ENCODE results near the gene SLC37A4. TPM values are rescaled to one million over a fixed set of nuclear protein-coding genes. Genes with fewer than 3 reads are reported as not detected.

The SLC37A4 gene
- polyA plus RNA-seq, 1 of the 3 experiments (the other 2 are of a cell fraction), result 21.8 TPM

DNA sequence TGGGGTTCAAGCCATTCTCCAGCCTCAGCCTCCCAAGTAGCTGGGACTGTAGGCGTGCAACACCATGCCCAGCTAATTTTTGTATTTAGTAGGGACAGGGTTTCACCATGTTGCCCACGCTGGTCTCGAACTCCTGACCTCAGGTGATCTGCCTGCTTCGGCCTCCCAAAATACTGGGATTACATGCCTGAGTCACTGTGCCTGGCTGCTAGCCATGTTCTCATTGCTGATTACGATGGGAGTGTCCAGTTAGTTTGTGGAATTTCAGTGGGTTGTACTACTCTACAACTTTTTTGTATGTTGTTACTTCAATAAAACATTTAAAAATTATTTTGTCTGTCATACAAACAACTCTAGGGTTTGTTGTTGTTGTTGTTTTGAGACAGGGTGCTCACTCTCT is 32.1 kb upstream of the SLC37A4 start:
- TF ChIP-seq, protein P1, sequence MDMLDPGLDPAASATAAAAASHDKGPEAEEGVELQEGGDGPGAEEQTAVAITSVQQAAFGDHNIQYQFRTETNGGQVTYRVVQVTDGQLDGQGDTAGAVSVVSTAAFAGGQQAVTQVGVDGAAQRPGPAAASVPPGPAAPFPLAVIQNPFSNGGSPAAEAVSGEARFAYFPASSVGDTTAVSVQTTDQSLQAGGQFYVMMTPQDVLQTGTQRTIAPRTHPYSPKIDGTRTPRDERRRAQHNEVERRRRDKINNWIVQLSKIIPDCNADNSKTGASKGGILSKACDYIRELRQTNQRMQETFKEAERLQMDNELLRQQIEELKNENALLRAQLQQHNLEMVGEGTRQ (IDR thresholded peaks at IDR 0.05; ENCODE audit: borderline replicate concordance, low read depth, low read length), result no peak
- TF ChIP-seq GATA2 (CRISPR knock-in tag; IDR thresholded peaks at IDR 0.05) (no peak), FOXM1 (IDR thresholded peaks at IDR 0.05; ENCODE audit: low read depth) (no peak), EZH2phosphoT487 (IDR thresholded peaks at IDR 0.05; ENCODE audit: borderline replicate concordance, low read depth) (no peak), RXRA (IDR thresholded peaks at IDR 0.05; ENCODE audit: borderline replicate concordance, low read depth) (no peak), SMC3 (IDR thresholded peaks at IDR 0.05; ENCODE audit: low read depth, low read length) (no peak), SIN3A (IDR thresholded peaks at IDR 0.05; ENCODE audit: borderline replicate concordance, low read depth, low read length) (no peak), RFX5 (IDR thresholded peaks at IDR 0.05; ENCODE audit: low read length) (no peak), RCOR1 (IDR thresholded peaks at IDR 0.05; ENCODE audit: low read length) (no peak), JUND (IDR thresholded peaks at IDR 0.05) (no peak), FOSL2 (IDR thresholded peaks at IDR 0.05; ENCODE audit: borderline replicate concordance, low read depth) (no peak), EP300 (IDR thresholded peaks at IDR 0.05; ENCODE audit: borderline replicate concordance in 1 of 2, low read depth in 1 of 2, low read length in 1 of 2) (no peak)
- TF ChIP-seq, protein P2, sequence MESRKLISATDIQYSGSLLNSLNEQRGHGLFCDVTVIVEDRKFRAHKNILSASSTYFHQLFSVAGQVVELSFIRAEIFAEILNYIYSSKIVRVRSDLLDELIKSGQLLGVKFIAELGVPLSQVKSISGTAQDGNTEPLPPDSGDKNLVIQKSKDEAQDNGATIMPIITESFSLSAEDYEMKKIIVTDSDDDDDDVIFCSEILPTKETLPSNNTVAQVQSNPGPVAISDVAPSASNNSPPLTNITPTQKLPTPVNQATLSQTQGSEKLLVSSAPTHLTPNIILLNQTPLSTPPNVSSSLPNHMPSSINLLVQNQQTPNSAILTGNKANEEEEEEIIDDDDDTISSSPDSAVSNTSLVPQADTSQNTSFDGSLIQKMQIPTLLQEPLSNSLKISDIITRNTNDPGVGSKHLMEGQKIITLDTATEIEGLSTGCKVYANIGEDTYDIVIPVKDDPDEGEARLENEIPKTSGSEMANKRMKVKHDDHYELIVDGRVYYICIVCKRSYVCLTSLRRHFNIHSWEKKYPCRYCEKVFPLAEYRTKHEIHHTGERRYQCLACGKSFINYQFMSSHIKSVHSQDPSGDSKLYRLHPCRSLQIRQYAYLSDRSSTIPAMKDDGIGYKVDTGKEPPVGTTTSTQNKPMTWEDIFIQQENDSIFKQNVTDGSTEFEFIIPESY (IDR thresholded peaks at IDR 0.05; ENCODE audit: borderline replicate concordance, low read depth), result no peak
- TF ChIP-seq, protein P3, sequence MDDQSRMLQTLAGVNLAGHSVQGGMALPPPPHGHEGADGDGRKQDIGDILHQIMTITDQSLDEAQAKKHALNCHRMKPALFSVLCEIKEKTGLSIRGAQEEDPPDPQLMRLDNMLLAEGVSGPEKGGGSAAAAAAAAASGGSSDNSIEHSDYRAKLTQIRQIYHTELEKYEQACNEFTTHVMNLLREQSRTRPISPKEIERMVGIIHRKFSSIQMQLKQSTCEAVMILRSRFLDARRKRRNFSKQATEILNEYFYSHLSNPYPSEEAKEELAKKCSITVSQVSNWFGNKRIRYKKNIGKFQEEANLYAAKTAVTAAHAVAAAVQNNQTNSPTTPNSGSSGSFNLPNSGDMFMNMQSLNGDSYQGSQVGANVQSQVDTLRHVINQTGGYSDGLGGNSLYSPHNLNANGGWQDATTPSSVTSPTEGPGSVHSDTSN (IDR thresholded peaks at IDR 0.05), result no peak
- TF ChIP-seq, protein P4, sequence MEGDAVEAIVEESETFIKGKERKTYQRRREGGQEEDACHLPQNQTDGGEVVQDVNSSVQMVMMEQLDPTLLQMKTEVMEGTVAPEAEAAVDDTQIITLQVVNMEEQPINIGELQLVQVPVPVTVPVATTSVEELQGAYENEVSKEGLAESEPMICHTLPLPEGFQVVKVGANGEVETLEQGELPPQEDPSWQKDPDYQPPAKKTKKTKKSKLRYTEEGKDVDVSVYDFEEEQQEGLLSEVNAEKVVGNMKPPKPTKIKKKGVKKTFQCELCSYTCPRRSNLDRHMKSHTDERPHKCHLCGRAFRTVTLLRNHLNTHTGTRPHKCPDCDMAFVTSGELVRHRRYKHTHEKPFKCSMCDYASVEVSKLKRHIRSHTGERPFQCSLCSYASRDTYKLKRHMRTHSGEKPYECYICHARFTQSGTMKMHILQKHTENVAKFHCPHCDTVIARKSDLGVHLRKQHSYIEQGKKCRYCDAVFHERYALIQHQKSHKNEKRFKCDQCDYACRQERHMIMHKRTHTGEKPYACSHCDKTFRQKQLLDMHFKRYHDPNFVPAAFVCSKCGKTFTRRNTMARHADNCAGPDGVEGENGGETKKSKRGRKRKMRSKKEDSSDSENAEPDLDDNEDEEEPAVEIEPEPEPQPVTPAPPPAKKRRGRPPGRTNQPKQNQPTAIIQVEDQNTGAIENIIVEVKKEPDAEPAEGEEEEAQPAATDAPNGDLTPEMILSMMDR (IDR thresholded peaks at IDR 0.05), result no peak
- TF ChIP-seq, protein P5, sequence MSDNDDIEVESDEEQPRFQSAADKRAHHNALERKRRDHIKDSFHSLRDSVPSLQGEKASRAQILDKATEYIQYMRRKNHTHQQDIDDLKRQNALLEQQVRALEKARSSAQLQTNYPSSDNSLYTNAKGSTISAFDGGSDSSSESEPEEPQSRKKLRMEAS (IDR thresholded peaks at IDR 0.05; ENCODE audit: low read depth), result no peak
- H3K27me3 ChIP-seq (ENCODE audit: insufficient read depth), result no peaks in the 10 kb centered on the region
- no peaks in the 10 kb centered on the region for H3K9me3 ChIP-seq
- no peaks in the 10 kb centered on the region for H3K9me2 ChIP-seq
- H3K4me3 ChIP-seq (ENCODE audit: low read depth in 2 of 2, low read length in 1 of 2), result no peak overlapping the region
- CTCF ChIA-PET, result interaction anchor here (1.4 kb wide), 1 partner anchor 40 kb away, joined by 3 read pairs; no protein-coding TSS in a partner anchor
- no peak overlapping the region for H2AFZ ChIP-seq (ENCODE audit: low read depth)
- POLR2A ChIA-PET, result no interaction called here
- no peak overlapping the region for H3K4me2 ChIP-seq
- H3K9ac ChIP-seq, result no peak overlapping the region
- no peaks in the 10 kb centered on the region for H4K20me1 ChIP-seq (ENCODE audit: insufficient read depth)
- H3K4me1 ChIP-seq (ENCODE audit: control insufficient read depth in 1 of 2, insufficient read depth in 2 of 2, low read depth in 1 of 2, low read length in 1 of 2), result peaks cover 4 to 9% of the 10 kb centered on the region in 2 experiments; a peak in 2 of 4 replicates
- no peak for DNase-seq
- peaks cover 0 to 4% of the 10 kb centered on the region in 2 experiments for H3K36me3 ChIP-seq (replicated peaks in 1 of 2; ENCODE audit: control insufficient read depth in 1 of 2, insufficient read depth in 2 of 2, low read length in 1 of 2)
- peaks cover 23% of the 10 kb centered on the region for H3F3A ChIP-seq (replicated peaks; ENCODE audit: insufficient read depth)
- H3K79me2 ChIP-seq (ENCODE audit: insufficient read depth), result peaks cover 22% of the 10 kb centered on the region
- H3K27ac ChIP-seq (ENCODE audit: low read depth in 2 of 2, low read length in 1 of 2), result no peak overlapping the region
- WGBS (ENCODE audit: low lambda C conversion rate), result 83% methylated on average over 5 of the region's 5 CpGs
